Activated CD4-positive, alpha-beta T cell treated with anti-CD3 and anti-CD28 coated beads for 24 hours (primary cell): ENCODE data around the gene RIMKLB.
"Not testable (repeated sequence)": the region's sequence is repeated elsewhere in the genome, so short reads cannot be mapped to it uniquely, and the experiment has no call there.

Experiments used
- DNase-seq, 2 donors: peaks; one replicate each; pipeline ENCODE4 v3.0.0-alpha.2; 2020; ENCODE audit warnings: low read depth in 2 of 2

RIMKLB gene

DNA sequence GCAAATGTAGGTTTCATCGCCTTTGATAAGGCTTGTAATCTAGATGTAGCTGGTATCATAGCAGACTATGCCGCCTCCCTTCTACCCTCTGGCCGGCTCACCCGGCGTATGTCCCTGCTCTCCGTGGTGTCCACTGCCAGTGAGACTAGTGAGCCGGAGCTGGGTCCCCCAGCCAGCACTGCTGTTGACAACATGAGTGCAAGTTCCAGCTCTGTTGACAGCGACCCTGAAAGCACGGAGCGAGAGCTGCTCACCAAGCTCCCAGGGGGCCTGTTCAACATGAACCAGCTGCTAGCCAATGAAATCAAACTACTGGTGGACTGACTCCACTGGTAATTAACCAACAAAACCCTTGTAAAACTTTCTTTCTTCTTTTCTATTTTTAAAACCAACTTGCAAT, 75.7 kb downstream of the RIMKLB start:
- no peak for DNase-seq

DNA sequence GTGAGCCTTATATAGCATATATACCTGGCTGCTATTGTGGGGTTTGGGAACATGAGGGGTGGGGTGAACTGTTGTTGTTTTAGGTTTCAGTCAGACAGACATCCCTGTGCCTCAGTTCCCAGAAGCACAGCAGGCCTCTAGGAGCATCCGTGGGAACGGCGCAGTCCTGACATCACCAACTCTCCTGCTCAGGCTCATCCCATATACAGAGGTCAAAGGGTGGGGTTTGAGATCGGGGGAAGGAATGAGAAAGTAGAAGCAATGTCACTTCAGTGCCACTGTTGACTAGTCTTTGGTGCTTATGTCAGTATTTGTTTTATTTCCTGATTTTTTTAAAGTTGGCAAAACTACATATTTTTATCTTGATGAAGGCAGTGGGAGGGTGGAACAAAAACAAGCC, 81.5 kb downstream of the RIMKLB start:
- no peak for DNase-seq

DNA sequence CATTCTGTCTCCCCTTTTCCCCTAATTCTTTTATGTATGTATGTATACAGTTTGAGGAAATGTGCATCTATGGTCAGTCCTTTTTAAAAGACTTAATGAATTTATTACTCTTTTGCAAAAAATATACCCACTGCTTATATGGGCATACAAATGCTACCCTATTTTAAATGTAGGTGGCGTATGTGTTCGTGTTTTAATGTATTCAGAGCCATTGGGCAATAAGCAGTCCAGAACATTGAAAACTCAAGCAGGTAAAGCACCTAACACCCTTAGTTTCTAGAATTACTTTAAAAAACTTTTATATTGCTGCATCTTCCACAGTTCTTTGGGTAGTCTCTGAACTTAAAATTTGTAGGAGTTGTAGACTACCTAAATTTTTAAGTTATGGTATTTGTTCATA, 82.1 kb downstream of the RIMKLB start:
- no peak for DNase-seq

GRCh38 chr12:8780389-8780788, 82.6 kb downstream of the RIMKLB start:
- DNase-seq = no peak

GRCh38 chr12:8781381-8782127, 83.8 kb downstream of the RIMKLB start:
- no peak for DNase-seq

DNA sequence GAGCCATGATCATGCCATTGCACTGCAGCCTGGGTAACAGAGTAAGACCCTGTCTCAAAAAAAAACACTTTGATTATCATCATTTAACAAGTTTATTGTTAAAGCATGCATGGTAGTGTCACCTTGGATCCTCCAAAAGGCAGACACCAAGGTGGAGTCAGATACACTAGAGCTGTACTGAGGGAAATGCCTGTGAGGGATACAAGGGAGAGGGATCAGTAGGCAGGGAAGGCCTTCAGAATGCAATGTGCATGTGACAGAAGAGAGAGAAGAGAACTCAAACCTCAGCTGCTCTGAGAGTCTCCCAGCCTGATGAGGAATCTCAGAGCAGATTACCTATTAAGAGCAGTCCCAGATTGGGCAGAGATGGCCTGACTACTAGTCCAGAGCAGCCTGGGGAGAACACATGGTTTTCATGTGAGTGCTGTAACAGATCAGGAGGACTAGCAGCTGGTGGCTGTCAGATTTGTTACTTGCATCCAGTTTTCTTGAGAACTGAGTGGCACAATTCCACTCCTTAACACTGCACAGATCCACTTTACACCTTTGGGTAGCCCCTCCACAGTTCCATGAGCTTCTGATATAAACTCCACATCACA, 86.6 kb downstream of the RIMKLB start:
- DNase-seq = no peak

DNA sequence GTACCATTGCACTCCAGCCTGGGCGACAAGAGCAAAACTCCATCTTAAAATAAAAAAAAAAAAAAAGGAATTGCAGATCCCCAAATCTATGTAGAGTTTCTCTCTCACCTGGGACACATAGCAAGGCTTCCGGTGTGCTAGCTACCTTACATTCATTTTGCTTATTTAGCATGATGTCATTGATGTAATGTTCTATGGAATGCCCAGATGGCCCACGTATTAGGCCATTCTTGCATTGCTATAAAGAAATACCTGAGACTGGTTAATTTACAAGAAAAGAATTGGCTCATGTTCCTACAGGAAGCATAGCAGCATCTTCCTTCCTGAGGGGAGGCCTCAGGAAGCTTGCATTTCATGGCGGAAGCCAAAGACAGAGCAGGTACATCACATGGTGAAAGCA, 87.7 kb downstream of the RIMKLB start:
- no peak for DNase-seq

- DNase-seq = not testable (repeated sequence)
Observed at GRCh38 chr12:8787206-8787605, 89.4 kb downstream of the RIMKLB start.

- not testable (repeated sequence) for DNase-seq
Observed at GRCh38 chr12:8788706-8789105, 90.9 kb downstream of the RIMKLB start.

DNA sequence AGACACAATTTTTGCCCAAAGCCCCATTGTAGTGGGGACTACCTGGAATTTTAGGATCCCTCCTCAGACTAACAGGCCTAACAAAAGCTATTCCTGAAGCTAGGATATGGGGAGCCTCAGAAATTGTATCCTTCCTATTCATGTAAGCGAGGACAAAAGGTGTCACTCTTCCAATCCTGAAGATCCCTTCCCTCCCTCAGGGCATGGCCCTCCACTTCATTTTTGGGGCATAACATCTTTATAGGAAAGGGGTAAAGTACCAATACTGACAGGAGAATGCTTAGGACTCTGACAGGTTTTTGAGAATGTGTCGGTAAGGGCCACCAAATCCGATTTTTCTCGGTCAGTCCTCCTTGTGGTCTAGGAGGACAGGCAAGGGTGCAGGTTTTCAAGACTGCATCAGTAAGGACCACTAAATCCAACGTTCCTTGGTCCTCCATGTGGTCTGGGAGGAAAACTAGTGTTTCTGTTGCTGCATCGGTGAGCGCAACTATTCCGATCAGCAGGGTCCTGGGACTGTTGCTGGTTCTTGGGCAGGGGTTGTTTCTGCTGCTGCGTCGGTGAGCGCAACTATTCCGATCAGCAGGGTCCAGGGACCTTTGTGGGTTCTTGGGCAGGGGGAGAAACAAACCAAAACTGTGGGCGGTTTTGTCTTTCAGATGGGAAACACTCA, 91.7 kb downstream of the RIMKLB start:
- not testable (repeated sequence) for DNase-seq

DNA sequence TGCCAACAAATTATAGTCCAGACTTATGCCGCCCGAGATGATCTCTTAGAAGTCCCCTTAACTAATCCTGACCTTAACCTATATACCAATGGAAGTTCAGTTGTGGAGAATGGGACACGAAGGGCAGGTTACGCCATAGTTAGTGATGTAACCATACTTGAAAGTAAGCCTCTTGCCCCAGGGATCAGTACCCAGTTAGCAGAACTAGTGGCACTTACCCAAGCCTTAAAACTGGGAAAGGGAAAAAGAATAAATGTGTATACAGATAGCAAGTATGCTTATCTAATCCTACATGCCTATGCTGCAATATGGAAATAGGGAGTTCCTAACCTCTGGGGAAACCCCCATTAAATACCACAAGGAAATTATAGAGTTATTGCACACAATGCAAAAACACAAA, 95.4 kb downstream of the RIMKLB start:
- DNase-seq = not testable (repeated sequence)

GRCh38 chr12:8794611-8795010, 96.8 kb downstream of the RIMKLB start:
- not testable (repeated sequence) for DNase-seq

DNA sequence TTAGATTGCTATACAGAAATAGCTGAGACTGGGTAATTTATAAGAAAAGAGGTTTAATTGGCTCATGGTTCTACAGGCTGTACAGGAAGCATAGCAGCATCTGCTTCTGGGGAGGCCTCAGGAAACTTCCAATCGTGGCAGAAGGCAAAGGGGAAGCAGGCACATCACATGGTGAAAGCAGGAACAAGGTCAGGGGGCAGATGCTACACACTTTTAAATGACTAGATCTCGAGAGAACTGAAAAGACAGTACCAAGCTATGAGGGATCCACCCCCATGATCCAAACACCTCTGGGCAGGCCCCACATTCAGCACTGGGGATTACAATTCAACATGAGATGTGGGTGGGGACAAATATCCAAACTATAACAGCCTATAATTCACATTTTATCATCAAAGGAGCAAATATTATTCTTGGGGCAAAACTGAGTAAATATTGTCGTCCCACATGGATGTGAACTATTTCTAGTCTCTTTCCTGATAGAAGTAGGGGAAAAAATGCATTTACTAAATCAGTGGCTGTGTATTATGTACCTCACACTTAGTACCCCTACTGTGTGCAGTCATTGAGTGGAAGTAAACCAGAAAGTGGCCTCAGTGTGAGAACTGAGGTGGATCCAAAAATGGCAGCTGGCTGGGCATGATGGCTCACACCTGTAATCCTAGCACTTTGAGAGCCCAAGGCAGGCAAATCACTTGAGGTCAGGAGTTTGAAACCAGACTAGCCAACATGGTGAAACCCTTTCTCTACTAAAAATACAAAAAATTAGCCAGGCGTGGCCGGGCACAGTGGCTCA, 99.2 kb downstream of the RIMKLB start:
- DNase-seq = no peak

DNA sequence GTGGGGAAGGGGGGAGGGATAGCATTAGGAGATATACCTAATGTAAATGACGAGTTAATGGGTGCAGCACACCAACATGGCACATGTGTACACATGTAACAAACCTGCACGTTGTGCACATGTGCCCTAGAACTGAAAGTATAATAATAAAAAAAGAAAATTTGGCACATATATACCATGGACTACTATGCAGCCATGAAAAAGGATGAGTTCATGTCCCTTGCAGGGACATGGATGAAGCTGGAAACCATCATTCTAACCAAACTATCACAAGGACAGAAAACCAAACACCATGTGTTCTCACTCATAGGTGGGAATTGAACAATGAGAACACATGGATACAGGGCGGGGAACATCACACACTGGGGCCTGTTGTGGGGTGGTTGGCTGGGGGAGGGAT, 103.4 kb downstream of the RIMKLB start:
- DNase-seq = not testable (repeated sequence)

GRCh38 chr12:8804833-8805232, 107.0 kb downstream of the RIMKLB start:
- not testable (repeated sequence) for DNase-seq

DNA sequence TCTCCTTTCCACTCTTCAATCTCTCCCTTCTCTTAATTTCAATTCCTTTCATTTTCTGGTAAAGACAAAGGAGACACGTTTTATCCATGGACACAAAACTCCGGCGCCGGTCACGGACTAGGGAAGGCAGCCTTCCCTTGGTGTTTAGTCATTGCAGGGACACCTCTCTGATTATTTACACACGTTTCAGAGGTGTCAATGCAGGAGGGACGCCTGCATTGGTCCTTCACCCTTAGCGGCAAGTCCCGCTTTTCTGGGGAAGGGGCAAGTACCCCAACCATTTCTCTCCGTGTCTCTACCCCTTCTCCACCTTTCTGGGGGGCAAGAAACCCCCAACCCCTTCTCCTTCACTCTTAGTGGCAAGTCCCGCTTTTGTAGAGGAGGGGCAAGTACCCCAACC, 107.7 kb downstream of the RIMKLB start:
- not testable (repeated sequence) for DNase-seq

DNA sequence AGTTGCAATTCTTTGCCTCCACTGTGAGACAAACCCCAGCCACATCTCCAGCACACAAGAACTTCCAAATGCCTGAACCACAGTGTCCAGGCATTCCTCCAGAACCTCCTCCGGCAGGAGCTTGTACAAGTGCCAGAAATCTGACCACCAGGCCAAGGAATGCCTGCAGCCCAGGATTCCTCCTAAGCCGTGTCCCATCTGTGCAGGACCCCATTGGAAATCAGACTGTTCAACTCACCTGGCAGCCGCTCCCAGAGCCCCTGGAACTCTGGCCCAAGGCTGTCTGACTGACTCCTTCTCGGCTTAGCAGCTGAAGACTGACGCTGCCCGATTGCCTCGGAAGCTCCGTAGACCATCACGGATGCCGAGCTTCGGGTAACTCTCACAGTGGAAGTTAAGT, 109.3 kb downstream of the RIMKLB start:
- not testable (repeated sequence) for DNase-seq

- not testable (repeated sequence) for DNase-seq
Observed at GRCh38 chr12:8810112-8810511, 112.3 kb downstream of the RIMKLB start.

DNA sequence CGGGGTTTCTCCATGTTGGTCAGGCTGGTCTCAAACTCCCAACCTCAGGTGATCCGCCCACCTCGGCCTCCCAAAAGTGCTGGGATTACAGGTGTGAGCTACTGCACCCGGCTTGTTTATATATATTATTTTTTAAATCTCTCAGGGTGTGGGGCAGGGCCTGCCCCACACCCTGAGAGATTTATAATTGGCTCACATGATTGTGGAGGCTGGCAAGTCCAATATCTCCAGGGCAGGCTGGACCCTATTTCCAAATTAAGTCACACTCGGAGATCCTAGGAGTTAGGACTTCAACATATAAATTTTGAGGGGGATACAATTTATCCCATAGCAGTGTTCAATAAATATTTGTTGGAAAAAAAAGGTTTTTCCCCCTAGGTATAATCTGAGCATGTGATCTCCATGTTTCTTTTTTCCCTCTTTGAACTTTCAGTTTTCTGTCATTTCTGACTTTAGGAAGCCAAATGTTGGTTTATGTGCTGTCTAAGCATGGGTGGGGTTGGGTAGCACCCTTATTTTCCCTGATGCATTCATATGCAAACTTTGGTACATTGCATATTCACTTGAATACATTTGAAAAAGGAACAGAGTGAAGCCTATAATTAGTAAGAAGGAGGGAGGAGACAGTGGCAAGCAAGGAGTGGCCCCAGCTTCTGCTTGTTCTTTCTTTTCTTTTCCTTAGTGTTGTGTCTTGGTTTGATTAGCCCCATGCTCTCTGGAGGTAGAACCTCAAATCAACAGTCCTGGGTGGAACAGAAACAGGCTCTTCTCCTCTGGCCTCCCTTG, 116.0 kb downstream of the RIMKLB start:
- no peak for DNase-seq

GRCh38 chr12:8816448-8817050, 118.8 kb downstream of the RIMKLB start:
- DNase-seq = no peak

DNA sequence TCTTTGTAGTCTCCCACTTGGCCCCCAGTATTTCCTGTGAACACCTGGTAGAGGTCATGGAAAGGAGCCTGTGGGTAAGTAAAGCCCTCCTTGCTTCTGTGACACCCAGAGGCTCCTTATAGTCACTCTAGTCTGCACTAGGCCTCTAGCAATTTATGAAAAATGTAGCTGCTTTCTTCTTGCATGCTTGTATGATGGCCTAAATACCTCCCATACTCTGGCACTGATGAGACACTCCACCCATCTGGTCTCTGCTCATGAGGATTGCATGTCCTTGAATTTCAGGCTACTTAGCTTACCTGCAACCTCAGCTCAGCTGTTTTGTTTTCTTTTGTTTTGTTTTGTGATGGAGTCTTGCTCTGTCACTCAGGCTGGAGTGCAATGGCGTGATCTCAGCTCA, 120.1 kb downstream of the RIMKLB start:
- no peak for DNase-seq
